Measurements from ENCODE around the gene CDH13.

The CDH13 gene

DNA sequence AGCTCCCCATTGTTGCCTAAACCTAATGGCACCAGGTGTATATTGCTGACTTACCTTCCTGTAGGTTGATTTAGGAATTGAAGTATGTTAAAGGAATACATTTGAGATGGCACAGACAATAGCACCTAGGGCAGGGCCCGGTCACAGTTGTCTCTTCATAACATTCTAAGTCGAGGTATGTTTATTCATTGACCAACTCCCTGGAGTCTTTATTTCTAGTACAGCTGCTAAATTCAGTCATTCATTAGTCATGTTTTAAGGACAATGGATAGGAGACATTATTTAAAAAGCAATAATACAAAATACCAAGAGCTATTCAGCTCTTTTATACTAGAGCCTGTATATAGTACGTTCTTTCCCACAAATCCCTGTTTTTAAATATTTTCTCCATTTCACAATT, 811.6 kb downstream of the CDH13 start:
- TF ChIP-seq, protein P1, sequence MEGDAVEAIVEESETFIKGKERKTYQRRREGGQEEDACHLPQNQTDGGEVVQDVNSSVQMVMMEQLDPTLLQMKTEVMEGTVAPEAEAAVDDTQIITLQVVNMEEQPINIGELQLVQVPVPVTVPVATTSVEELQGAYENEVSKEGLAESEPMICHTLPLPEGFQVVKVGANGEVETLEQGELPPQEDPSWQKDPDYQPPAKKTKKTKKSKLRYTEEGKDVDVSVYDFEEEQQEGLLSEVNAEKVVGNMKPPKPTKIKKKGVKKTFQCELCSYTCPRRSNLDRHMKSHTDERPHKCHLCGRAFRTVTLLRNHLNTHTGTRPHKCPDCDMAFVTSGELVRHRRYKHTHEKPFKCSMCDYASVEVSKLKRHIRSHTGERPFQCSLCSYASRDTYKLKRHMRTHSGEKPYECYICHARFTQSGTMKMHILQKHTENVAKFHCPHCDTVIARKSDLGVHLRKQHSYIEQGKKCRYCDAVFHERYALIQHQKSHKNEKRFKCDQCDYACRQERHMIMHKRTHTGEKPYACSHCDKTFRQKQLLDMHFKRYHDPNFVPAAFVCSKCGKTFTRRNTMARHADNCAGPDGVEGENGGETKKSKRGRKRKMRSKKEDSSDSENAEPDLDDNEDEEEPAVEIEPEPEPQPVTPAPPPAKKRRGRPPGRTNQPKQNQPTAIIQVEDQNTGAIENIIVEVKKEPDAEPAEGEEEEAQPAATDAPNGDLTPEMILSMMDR (IDR thresholded peaks at IDR 0.05; ENCODE audit: low read length, missing control alignments): no peak
- no peak for DNase-seq (ENCODE audit: low read depth)
- H3K4me3 ChIP-seq (replicated peaks; ENCODE audit: low read depth, low read length): no peak overlapping the region

DNA sequence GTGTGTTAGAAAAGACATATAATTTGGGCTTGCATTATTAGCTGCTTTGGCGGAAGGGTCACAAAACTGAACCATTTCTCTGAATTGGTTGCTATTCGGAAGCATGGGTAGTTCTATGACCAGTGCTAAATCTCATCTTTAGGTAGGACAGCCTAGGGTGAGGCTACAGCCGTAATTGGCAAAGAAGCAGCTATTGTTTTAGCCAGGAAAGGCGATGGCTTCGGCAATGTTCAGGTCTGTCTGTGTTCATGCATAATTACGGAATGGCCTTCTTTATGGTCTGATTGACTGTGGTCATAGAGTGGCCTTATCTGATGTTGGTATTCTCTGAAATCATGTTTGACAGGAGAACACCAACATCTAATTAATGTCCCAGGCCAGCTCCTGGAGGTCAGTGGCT, 812.6 kb downstream of the CDH13 start:
- no peak overlapping the region for H3K4me3 ChIP-seq (replicated peaks; ENCODE audit: low read depth, low read length)
- DNase-seq (ENCODE audit: low read depth): no peak
- TF ChIP-seq, protein P1 (IDR thresholded peaks at IDR 0.05; ENCODE audit: low read length, missing control alignments): no peak

DNA sequence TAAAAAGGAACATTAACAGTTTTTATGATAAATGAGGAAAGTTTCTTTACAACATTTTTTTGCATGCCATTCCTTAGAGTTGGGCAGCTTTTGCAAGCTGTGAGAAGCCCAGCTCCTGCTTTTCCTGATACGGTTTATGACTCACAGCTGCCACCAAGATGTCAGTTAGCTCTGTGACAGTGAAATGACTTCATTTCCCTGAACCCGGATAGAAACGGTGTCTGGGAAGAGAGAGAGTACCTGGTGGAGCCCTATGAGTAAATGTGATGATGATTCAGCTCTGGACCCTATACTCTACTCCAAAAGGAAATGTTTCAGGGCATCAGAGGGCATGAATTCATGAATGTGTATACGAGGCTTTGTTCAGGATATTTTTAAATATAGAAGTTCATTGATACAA, 814.7 kb downstream of the CDH13 start:
- TF ChIP-seq, protein P1 (IDR thresholded peaks at IDR 0.05; ENCODE audit: low read length, missing control alignments): no peak
- no peak overlapping the region for H3K4me3 ChIP-seq (replicated peaks; ENCODE audit: low read depth, low read length)
- DNase-seq (ENCODE audit: low read depth): no peak

DNA sequence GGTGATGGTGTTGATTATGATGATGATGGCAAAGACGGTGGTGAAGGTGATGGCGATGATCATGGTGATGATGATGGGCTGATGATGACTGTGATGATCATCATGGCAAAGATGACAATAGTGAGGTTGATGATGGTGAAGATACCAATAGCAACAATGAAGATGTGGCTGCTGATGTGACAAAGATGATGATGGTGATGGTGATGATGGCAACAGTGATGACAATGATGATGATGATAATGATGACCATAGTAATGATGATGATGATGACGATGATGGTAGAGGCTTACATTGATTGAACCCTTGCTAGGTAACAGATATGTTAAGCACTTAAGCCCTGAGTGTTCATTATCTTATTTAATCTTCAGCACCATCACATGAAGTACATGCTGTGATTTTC, 817.2 kb downstream of the CDH13 start:
- DNase-seq (ENCODE audit: low read depth): no peak
- TF ChIP-seq, protein P1 (IDR thresholded peaks at IDR 0.05; ENCODE audit: low read length, missing control alignments): no peak
- H3K4me3 ChIP-seq (replicated peaks; ENCODE audit: low read depth, low read length): no peak overlapping the region

DNA sequence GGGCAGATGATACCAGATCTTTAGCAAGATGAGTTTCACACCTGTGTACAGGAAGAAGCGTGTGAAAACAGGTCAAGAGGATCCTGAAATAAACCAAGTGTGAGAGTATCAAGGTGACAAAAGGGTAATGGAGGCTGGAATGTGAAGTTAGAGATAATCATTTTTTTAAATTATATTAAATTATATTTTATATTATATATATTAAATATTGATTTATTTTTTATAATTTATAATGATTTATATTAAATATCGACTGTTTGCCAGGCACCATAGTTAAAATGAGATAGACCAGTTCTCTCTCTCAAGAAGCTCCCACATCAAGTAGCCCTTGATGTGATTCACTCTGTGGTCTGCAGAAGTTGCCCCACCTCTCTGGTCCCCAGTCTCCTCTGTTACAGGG, 820.8 kb downstream of the CDH13 start:
- no peak for DNase-seq (ENCODE audit: low read depth)
- TF ChIP-seq, protein P1 (IDR thresholded peaks at IDR 0.05; ENCODE audit: low read length, missing control alignments): no peak
- H3K4me3 ChIP-seq (replicated peaks; ENCODE audit: low read depth, low read length): no peak overlapping the region

DNA sequence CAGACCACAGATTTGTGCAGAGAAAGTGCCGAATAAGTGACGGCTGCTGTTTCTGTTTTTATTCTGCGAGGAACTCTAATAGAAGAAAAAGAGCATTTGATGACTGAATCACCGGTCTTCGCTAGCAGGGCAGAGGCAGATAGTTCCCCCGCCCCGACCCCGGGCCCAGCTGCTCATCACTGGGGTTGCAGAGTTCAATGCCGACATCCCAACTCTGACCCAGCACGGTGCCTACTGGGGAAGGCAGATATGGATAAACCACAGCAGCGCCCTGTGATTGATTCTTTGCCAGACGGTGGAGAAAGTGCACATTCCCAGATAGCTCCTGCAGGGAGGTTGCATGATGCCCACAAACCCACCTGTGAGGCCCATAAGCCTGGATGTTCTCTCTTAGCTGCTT, 823.1 kb downstream of the CDH13 start:
- TF ChIP-seq, protein P1 (IDR thresholded peaks at IDR 0.05; ENCODE audit: low read length, missing control alignments): no peak
- H3K4me3 ChIP-seq (replicated peaks; ENCODE audit: low read depth, low read length): no peak overlapping the region
- no peak for DNase-seq (ENCODE audit: low read depth)

DNA sequence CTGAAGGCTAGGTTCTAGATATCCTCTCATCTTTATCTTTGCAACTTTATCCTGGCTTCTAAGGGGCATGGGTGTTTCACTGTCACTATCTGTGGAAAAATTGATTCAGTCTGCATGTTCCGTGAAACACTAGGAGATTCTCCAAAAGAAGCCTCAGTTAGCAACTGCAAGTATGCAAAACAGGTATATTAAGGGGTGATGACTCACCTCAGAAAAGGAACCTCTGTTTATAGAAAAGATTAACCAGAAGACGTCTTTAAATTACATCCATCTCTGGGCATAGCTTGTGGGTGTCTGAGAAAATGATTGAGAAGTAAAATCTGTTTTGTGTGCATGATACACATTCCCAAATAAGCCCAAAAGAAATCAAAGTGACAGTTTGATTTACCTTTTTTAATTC, 827.2 kb downstream of the CDH13 start:
- TF ChIP-seq, protein P1 (IDR thresholded peaks at IDR 0.05; ENCODE audit: low read length, missing control alignments): no peak

More for the DNA sequence above, 827.2 kb downstream of the CDH13 start:
- H3K4me3 ChIP-seq (replicated peaks; ENCODE audit: low read depth, low read length): no peak overlapping the region
- DNase-seq (ENCODE audit: low read depth): no peak

All from fibroblast of pulmonary artery (primary cell).